Lung (tissue), 12 donors: ENCODE data around the gene TMEM256. TPM values are rescaled to one million over a fixed set of nuclear protein-coding genes. Genes with fewer than 3 reads are reported as not detected.

Experiments used
- ATAC-seq: fragments of 200-7000 bp; cut with Tn5 transposase; one replicate; pipeline ENCODE4 v1.9.1; 2020; ENCODE audit warnings: moderate number of reproducible peaks; ENCODE audit not compliant: insufficient read depth, low FRiP score
- DNase-seq, 3 donors: peaks; one replicate each; pipeline ENCODE4 v3.0.0-alpha.2; 2013 to 2017
- H3K27ac ChIP-seq, 2 donors: one replicate each; pipeline ENCODE4 v1.5.1; 2013; ENCODE audit warnings: mild to moderate bottlenecking in 2 of 2, moderate library complexity in 2 of 2, control low read depth in 1 of 2, inconsistent platforms in 1 of 2, low read depth in 1 of 2, low read length in 1 of 2
- H3K27me3 ChIP-seq, 3 donors: one replicate each; pipeline ENCODE4 v1.5.1; 2013; ENCODE audit warnings: low read length in 2 of 3; ENCODE audit not compliant: control insufficient read depth in 3 of 3, insufficient read depth in 3 of 3
- H3K36me3 ChIP-seq, 4 donors: one replicate each; pipeline ENCODE4 v1.5.1; 2013; ENCODE audit warnings: low read length in 4 of 4, mild to moderate bottlenecking in 1 of 4, moderate library complexity in 1 of 4; ENCODE audit not compliant: control insufficient read depth in 4 of 4, insufficient read depth in 4 of 4
- H3K4me1 ChIP-seq, 5 donors: one replicate each; pipeline ENCODE4 v1.5.1; 2013; ENCODE audit warnings: low read length in 5 of 5, mild to moderate bottlenecking in 2 of 5, moderate library complexity in 1 of 5; ENCODE audit not compliant: control insufficient read depth in 5 of 5, insufficient read depth in 5 of 5
- H3K4me3 ChIP-seq: one replicate; pipeline ENCODE4 v1.5.1; 2013; ENCODE audit warnings: mild to moderate bottlenecking, control low read depth, moderate library complexity
- H3K9ac ChIP-seq, 2 donors: one replicate each; pipeline ENCODE4 v1.5.1; 2013; ENCODE audit warnings: low read length in 2 of 2, control low read depth in 1 of 2; ENCODE audit not compliant: insufficient read depth in 1 of 2
- H3K9me3 ChIP-seq, 4 donors: one replicate each; pipeline ENCODE4 v1.5.1; 2013; ENCODE audit warnings: low read length in 3 of 4, mild to moderate bottlenecking in 1 of 4, moderate library complexity in 1 of 4; ENCODE audit not compliant: control insufficient read depth in 4 of 4, insufficient read depth in 3 of 4
- CTCF ChIP-seq: IDR thresholded peaks from 2 replicates; pipeline ENCODE4 v1.5.1; 2012; ENCODE audit warnings: mild to moderate bottlenecking; ENCODE audit errors: control extremely low read depth, extremely low read depth
- WGBS, 2 donors: extraction: QIAGEN DNeasy Blood & Tissue Kit; methylation state at CpG; one replicate each; pipeline ENCODE4 v1.1.7; 2013; 5-methylcytosine and 5-hydroxymethylcytosine counted together
- polyA plus RNA-seq, 2 donors: library from polyadenylated mRNA; stranded (reverse); fragments of 200-250 nt; gene quantifications; one replicate each; pipeline ENCODE4 v1.2.1, GENCODE V29; 2013
- total RNA-seq, 2 donors: library from RNA; depleted of rRNA in 1 of 2; stranded (reverse); fragments of >200 nt in 1 of 2; gene quantifications; one replicate each; pipeline ENCODE4 v1.2.1, GENCODE V29; 2014 to 2021
- donor health status: control.
- donor health status: control.
- donor health status: Bipolar disorder and iron deficiency.
- donor health status: healthy.
- donor health status: DM: yes; HTN: yes; CAD: no.

The TMEM256 gene
- total and polyA plus RNA-seq, 4 donors = 70.2 to 247 (median 75.1) TPM

- no peak overlapping the region for H3K27ac ChIP-seq
These were observed 5.0 kb upstream of the TMEM256 start for GRCh38 chr17:7408863-7409262.

GRCh38 chr17:7408252-7408727, 4.4 kb upstream of the TMEM256 start:
- TF ChIP-seq CTCF = no peak
- Histone ChIP-seq H3K27ac (no peak overlapping the region), H3K9ac (no peak overlapping the region), H3K4me1 (peaks cover 0 to 5% (median 0%) of the 10 kb centered on the region in 5 donors), H3K9me3 (no peaks in the 10 kb centered on the region), H3K4me3 (no peak overlapping the region), H3K27me3 (no peaks in the 10 kb centered on the region), H3K36me3 (peaks cover 0 to 4% (median 2%) of the 10 kb centered on the region in 4 donors)
- WGBS, 2 donors = 65 to 74% methylated on average over 39 to 58 of the region's 58 CpGs
- DNase-seq (no peak), ATAC-seq (no peak)

More at GRCh38 chr17:7408863-7409262, 5.0 kb upstream of the TMEM256 start:
- Histone ChIP-seq H3K9ac (no peak overlapping the region), H3K9me3 (no peaks in the 10 kb centered on the region), H3K27me3 (no peaks in the 10 kb centered on the region), H3K4me3 (no peak overlapping the region), H3K4me1 (peaks cover 0 to 5% (median 0%) of the 10 kb centered on the region in 5 donors), H3K36me3 (peaks cover 0 to 4% (median 2%) of the 10 kb centered on the region in 4 donors)
- 78 to 91% methylated on average over 6 of the region's 6 CpGs for WGBS, 2 donors
- no peak for TF ChIP-seq CTCF
- DNase-seq (no peak), ATAC-seq (no peak)

- Histone ChIP-seq H3K4me3 (no peak within 1 kb of the TSS), H3K36me3 (peaks cover 0 to 4% (median 2%) of the 10 kb centered on the region in 4 donors), H3K27me3 (no peaks in the 10 kb centered on the region), H3K27ac (no peak within 1 kb of the TSS), H3K9me3 (no peaks in the 10 kb centered on the region), H3K4me1 (peaks cover 0 to 11% (median 6%) of the 10 kb centered on the region in 5 donors), H3K9ac (no peak within 1 kb of the TSS)
- 43 to 60% methylated on average over 8 to 11 of the region's 12 CpGs for WGBS, 2 donors
- TF ChIP-seq CTCF = no peak
- DNase-seq (no peak), ATAC-seq (no peak)
These were observed 3.8 kb upstream of the TMEM256 start, which contains the start of gene NLGN2 for GRCh38 chr17:7407485-7408251. NLGN2 (plus strand) TSS chr17:7407845; CDS start chr17:7408256, 411 bp downstream.
